CD14-positive monocyte (primary cell): Measurements from ENCODE around the gene SEPTIN7. TPM values are rescaled to one million over a fixed set of nuclear protein-coding genes. Genes with fewer than 3 reads are reported as not detected.

Experiments
- DNase-seq, 3 donors: peaks; one replicate each; pipeline ENCODE4 v3.0.0-alpha.2; 2011 to 2022
- H2AFZ ChIP-seq: 2 replicates; pipeline ENCODE4 v1.6.0; 2012; ENCODE audit warnings: mild to moderate bottlenecking, low read depth, low read length, inconsistent platforms; ENCODE audit not compliant: insufficient read depth, poor library complexity, severe bottlenecking
- H3K27ac ChIP-seq, 2 donors: 1 replicate in 1 of 2; 2 replicates in 1 of 2; pipeline ENCODE4 v1.5.1; 2012 to 2013; ENCODE audit warnings: low read length in 2 of 2, control low read depth in 1 of 2, inconsistent platforms in 1 of 2, low read depth in 1 of 2, mild to moderate bottlenecking in 1 of 2
- H3K27me3 ChIP-seq, 2 donors: one replicate each; pipeline versions ENCODE4 v1.6.0 to v1.6.1; 2011 to 2013; ENCODE audit warnings: low read length in 2 of 2; ENCODE audit not compliant: control insufficient read depth in 2 of 2, insufficient read depth in 2 of 2
- H3K36me3 ChIP-seq, 2 donors: replicated peaks in 1 of 2; 1 replicate in 1 of 2; 2 replicates in 1 of 2; pipeline versions ENCODE4 v1.5.1 to v1.6.1; 2012 to 2013; ENCODE audit warnings: low read length in 2 of 2, control low read depth in 1 of 2, inconsistent platforms in 1 of 2, mild to moderate bottlenecking in 1 of 2; ENCODE audit not compliant: insufficient read depth in 2 of 2, control insufficient read depth in 1 of 2
- H3K4me1 ChIP-seq, 2 donors: 1 replicate in 1 of 2; 2 replicates in 1 of 2; pipeline versions ENCODE4 v1.5.1 to v1.6.1; 2012 to 2013; ENCODE audit warnings: low read length in 2 of 2, control low read depth in 1 of 2, inconsistent platforms in 1 of 2, mild to moderate bottlenecking in 1 of 2, moderate library complexity in 1 of 2; ENCODE audit not compliant: insufficient read depth in 2 of 2, control insufficient read depth in 1 of 2
- H3K4me2 ChIP-seq: replicated peaks from 2 replicates; pipeline ENCODE3; 2012; ENCODE audit warnings: low read length, moderate library complexity, mild to moderate bottlenecking; ENCODE audit not compliant: poor library complexity, severe bottlenecking; ENCODE audit errors: extremely low read depth
- H3K4me3 ChIP-seq, 3 experiments: fragments of 200-600 bp in 1 of 3; sonication (generic) in 1 of 3; replicated peaks in 1 of 3; 1 replicate in 2 of 3; 2 replicates in 1 of 3; pipeline ENCODE4 v1.5.1; 2011 to 2013; ENCODE audit warnings: low read length in 3 of 3, mild to moderate bottlenecking in 3 of 3, control low read depth in 2 of 3, low read depth in 2 of 3, inconsistent platforms in 1 of 3, moderate library complexity in 1 of 3
- H3K79me2 ChIP-seq: 2 replicates; pipeline ENCODE4 v1.6.0; 2012; ENCODE audit warnings: mild to moderate bottlenecking, control low read depth, inconsistent platforms, low read length, moderate library complexity; ENCODE audit not compliant: insufficient read depth
- H3K9ac ChIP-seq: 2 replicates; pipeline ENCODE4 v1.6.0; 2017; ENCODE audit warnings: low read length, mild to moderate bottlenecking; ENCODE audit not compliant: insufficient read depth, poor library complexity, severe bottlenecking
- H3K9me3 ChIP-seq, 2 donors: replicated peaks in 1 of 2; 1 replicate in 1 of 2; 2 replicates in 1 of 2; pipeline versions ENCODE4 v1.5.1 to v1.6.1; 2012 to 2013; ENCODE audit warnings: low read length in 2 of 2, control low read depth in 1 of 2; ENCODE audit not compliant: control insufficient read depth in 1 of 2, insufficient read depth in 1 of 2
- H4K20me1 ChIP-seq: 2 replicates; pipeline ENCODE4 v1.6.0; 2012; ENCODE audit warnings: mild to moderate bottlenecking, low read length, control low read depth, moderate library complexity; ENCODE audit not compliant: insufficient read depth
- H3K27ac Mint-ChIP-seq, 7 donors: one replicate each; pipeline ENCODE4 v1.8.0; 2020; ENCODE audit warnings: mild to moderate bottlenecking in 7 of 7, mixed read lengths in 7 of 7, moderate library complexity in 6 of 7, inconsistent platforms in 2 of 7
- H3K27me3 Mint-ChIP-seq, 3 donors: one replicate each; pipeline ENCODE4 v1.8.0; 2021 to 2022; ENCODE audit warnings: low read depth in 3 of 3, mild to moderate bottlenecking in 3 of 3, mixed read lengths in 3 of 3, moderate library complexity in 3 of 3, inconsistent platforms in 1 of 3
- H3K36me3 Mint-ChIP-seq, 2 donors: one replicate each; pipeline ENCODE4 v1.8.0; 2020; ENCODE audit warnings: mixed read lengths in 2 of 2, inconsistent platforms in 1 of 2, mild to moderate bottlenecking in 1 of 2
- H3K4me1 Mint-ChIP-seq: one replicate; pipeline ENCODE4 v1.8.0; 2020; ENCODE audit warnings: mild to moderate bottlenecking, mixed read lengths
- H3K4me3 Mint-ChIP-seq, 2 donors: one replicate each; pipeline ENCODE4 v1.8.0; 2020; ENCODE audit warnings: mild to moderate bottlenecking in 2 of 2, mixed read lengths in 2 of 2, moderate library complexity in 1 of 2
- H3K9me3 Mint-ChIP-seq, 7 donors: one replicate each; pipeline ENCODE4 v1.8.0; 2020 to 2022; ENCODE audit warnings: mixed read lengths in 7 of 7, mild to moderate bottlenecking in 6 of 7, moderate library complexity in 6 of 7, inconsistent platforms in 2 of 7
- CTCF ChIP-seq: fragments of 200-600 bp; IDR thresholded peaks from one replicate; pipeline ENCODE4 v1.8.0; 2022; ENCODE audit warnings: antibody characterized with exemption, mild to moderate bottlenecking
- WGBS: methylation state at CpG from one replicate; pipeline ENCODE4 v1.1.5; 2013; ENCODE audit warnings: missing lambda C conversion rate; ENCODE audit not compliant: insufficient coverage; 5-methylcytosine and 5-hydroxymethylcytosine counted together
- intact Hi-C, 2 donors: fragments of 100-400 bp; cut with micrococcal nuclease; formaldehyde crosslinking; loops; one replicate each; pipeline versions ENCODE4 v1.15.0 to v1.15.1; 2023
- polyA plus RNA-seq, 3 donors: library from polyadenylated mRNA; depleted of rRNA in 1 of 3; unstranded in 2 of 3; stranded (reverse) in 1 of 3; fragments of 300-500 nt in 2 of 3; fragments of >200 nt in 1 of 3; fragmentation: Illumina TruSeq in 2 of 3; gene quantifications; 1 replicate in 2 of 3; 2 replicates in 1 of 3; pipeline ENCODE4 v1.2.3, GENCODE V29; 2012 to 2021

The SEPTIN7 gene
- polyA plus RNA-seq, 3 donors, result 60.9 to 322 (median 224) TPM

GRCh38 chr7:35818513-35818912, 17.7 kb downstream of the SEPTIN7 start:
- Histone ChIP-seq H3K9ac (no peak overlapping the region), H3K27ac (no peak overlapping the region), H3K4me3 (no peak overlapping the region), H3K9me3 (peaks cover 2 to 6% of the 10 kb centered on the region in 2 donors), H3K27me3 (no peaks in the 10 kb centered on the region), H3K79me2 (peaks cover 100% of the 10 kb centered on the region), H3K36me3 (no peaks in the 10 kb centered on the region), H4K20me1 (peaks cover 100% of the 10 kb centered on the region), H2AFZ (no peak overlapping the region), H3K4me2 (no peak overlapping the region), H3K4me1 (no peaks in the 10 kb centered on the region)
- Mint-ChIP-seq H3K36me3 (peaks cover 9 to 17% of the 10 kb centered on the region in 2 donors), H3K9me3 (peaks cover 6 to 22% (median 16%) of the 10 kb centered on the region in 7 donors), H3K4me1 (peaks cover 36% of the 10 kb centered on the region), H3K4me3 (no peak overlapping the region), H3K27me3 (peaks cover 0 to 3% (median 0%) of the 10 kb centered on the region in 3 donors), H3K27ac (peak overlapping the region in 3 of 7 donors; percentile 34 to 78 (median 37))
- no peak for TF ChIP-seq CTCF
- DNase-seq, result no peak
- intact Hi-C loops, result no loop called here

DNA sequence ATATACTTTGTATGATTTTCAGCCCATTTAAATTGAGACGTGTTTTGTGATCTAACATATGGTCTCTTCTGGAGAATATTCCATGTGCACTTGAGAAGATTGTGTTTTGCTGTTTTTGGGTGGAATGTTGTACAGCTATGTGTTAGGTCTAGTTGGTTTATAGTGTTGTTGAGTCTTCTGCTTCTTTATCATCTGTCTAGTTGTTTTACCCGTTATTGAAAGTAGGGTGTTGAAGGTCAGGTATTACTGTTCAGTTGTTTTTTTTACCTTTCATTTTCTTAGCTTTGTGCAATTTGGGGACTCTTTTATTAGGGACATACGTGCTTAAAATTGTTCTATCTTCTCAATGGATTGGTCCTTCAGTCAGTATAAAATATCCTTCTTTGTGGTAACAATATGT, 18.5 kb downstream of the SEPTIN7 start:
- Mint-ChIP-seq H3K27me3 (peaks cover 0 to 3% (median 0%) of the 10 kb centered on the region in 3 donors), H3K4me3 (no peak overlapping the region), H3K4me1 (peaks cover 36% of the 10 kb centered on the region), H3K27ac (no peak overlapping the region), H3K36me3 (peaks cover 9 to 16% of the 10 kb centered on the region in 2 donors), H3K9me3 (peaks cover 6 to 22% (median 16%) of the 10 kb centered on the region in 7 donors)
- Histone ChIP-seq H3K4me2 (no peak overlapping the region), H3K4me1 (no peaks in the 10 kb centered on the region), H3K9me3 (peaks cover 2 to 6% of the 10 kb centered on the region in 2 donors), H4K20me1 (peaks cover 100% of the 10 kb centered on the region), H3K27ac (no peak overlapping the region), H3K79me2 (peaks cover 100% of the 10 kb centered on the region), H2AFZ (no peak overlapping the region), H3K36me3 (no peaks in the 10 kb centered on the region), H3K9ac (no peak overlapping the region), H3K4me3 (no peak overlapping the region), H3K27me3 (no peaks in the 10 kb centered on the region)
- no peak for DNase-seq
- intact Hi-C loops, result no loop called here
- TF ChIP-seq CTCF, result no peak
- WGBS, result 75% methylated on average over 2 of the region's 3 CpGs
